ENCODE results near the gene ZNRD2.

The ZNRD2 gene

DNA sequence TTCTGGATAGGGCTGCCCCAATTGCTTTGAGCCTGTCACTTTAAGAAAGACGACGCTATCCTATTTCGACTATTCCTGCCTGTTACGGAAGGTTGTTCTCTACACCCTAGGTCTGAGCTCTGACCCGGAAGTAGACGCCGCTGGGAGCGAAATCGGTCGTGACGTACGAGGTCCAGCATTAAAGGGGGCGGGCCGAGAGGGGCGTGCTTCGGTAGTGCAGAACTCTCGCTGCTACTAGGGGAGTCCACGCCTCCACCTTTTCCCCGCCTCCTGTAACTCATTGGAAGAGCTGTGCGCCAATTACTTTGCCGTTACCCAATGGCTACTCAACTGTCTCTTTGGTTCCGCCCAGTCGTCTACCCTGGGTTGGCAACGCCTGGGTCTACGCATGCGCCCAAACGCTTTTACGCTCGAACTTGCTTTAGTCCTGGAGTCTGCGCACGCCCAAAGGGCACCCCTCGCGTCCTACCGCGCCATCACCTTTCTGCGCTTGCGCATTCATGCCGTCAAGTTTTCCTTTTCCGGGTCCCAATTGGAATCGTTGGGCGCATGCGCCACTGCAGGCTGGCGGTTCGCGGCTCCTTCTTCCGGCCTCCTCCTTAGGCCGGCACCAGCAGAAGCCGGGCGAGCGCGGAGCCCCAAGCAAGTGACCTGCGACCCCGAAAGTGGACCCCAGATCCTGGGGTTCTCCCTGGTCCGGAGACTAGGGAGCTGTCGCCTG lies 45.1 kb downstream of the ZNRD2 start, which contains the start of gene PCNX3 (continued):
- TF ChIP-seq, protein P1, sequence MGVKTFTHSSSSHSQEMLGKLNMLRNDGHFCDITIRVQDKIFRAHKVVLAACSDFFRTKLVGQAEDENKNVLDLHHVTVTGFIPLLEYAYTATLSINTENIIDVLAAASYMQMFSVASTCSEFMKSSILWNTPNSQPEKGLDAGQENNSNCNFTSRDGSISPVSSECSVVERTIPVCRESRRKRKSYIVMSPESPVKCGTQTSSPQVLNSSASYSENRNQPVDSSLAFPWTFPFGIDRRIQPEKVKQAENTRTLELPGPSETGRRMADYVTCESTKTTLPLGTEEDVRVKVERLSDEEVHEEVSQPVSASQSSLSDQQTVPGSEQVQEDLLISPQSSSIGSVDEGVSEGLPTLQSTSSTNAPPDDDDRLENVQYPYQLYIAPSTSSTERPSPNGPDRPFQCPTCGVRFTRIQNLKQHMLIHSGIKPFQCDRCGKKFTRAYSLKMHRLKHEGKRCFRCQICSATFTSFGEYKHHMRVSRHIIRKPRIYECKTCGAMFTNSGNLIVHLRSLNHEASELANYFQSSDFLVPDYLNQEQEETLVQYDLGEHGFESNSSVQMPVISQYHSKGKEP (tag by site-specific recombination; IDR thresholded peaks at IDR 0.05), result peak; percentile 12; the same call in 1 of the 2 replicates
- peak; percentile 88 for TF ChIP-seq ZNF335 (tag by site-specific recombination; conservative IDR thresholded peaks at IDR 0.05)
- no peak for TF ChIP-seq ZNF768 (tag by site-specific recombination; IDR thresholded peaks at IDR 0.05)
- no peak for TF ChIP-seq IKZF3 (tag by site-specific recombination; IDR thresholded peaks at IDR 0.05)
- TF ChIP-seq ZNF555 (tag by site-specific recombination; conservative IDR thresholded peaks at IDR 0.05), result no peak
- TF ChIP-seq SP3 (tag by site-specific recombination; IDR thresholded peaks at IDR 0.05), result peak; percentile 95
- TF ChIP-seq, protein P2, sequence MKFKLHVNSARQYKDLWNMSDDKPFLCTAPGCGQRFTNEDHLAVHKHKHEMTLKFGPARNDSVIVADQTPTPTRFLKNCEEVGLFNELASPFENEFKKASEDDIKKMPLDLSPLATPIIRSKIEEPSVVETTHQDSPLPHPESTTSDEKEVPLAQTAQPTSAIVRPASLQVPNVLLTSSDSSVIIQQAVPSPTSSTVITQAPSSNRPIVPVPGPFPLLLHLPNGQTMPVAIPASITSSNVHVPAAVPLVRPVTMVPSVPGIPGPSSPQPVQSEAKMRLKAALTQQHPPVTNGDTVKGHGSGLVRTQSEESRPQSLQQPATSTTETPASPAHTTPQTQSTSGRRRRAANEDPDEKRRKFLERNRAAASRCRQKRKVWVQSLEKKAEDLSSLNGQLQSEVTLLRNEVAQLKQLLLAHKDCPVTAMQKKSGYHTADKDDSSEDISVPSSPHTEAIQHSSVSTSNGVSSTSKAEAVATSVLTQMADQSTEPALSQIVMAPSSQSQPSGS (tag by site-specific recombination; IDR thresholded peaks at IDR 0.05; ENCODE audit: low read depth), result no peak
- TF ChIP-seq, protein P3, sequence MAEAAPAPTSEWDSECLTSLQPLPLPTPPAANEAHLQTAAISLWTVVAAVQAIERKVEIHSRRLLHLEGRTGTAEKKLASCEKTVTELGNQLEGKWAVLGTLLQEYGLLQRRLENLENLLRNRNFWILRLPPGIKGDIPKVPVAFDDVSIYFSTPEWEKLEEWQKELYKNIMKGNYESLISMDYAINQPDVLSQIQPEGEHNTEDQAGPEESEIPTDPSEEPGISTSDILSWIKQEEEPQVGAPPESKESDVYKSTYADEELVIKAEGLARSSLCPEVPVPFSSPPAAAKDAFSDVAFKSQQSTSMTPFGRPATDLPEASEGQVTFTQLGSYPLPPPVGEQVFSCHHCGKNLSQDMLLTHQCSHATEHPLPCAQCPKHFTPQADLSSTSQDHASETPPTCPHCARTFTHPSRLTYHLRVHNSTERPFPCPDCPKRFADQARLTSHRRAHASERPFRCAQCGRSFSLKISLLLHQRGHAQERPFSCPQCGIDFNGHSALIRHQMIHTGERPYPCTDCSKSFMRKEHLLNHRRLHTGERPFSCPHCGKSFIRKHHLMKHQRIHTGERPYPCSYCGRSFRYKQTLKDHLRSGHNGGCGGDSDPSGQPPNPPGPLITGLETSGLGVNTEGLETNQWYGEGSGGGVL (tag by site-specific recombination; IDR thresholded peaks at IDR 0.05), result no peak
- 0 out of 2 replicates have a peak, but pooled peaks have one; percentile 32 for TF ChIP-seq KLF1 (tag by site-specific recombination; IDR thresholded peaks at IDR 0.05)
- no peak for TF ChIP-seq ZNF37A (tag by site-specific recombination; IDR thresholded peaks at IDR 0.05)
- TF ChIP-seq ZNF629 (tag by site-specific recombination; IDR thresholded peaks at IDR 0.05), result peak; percentile 99
- TF ChIP-seq, protein P4, sequence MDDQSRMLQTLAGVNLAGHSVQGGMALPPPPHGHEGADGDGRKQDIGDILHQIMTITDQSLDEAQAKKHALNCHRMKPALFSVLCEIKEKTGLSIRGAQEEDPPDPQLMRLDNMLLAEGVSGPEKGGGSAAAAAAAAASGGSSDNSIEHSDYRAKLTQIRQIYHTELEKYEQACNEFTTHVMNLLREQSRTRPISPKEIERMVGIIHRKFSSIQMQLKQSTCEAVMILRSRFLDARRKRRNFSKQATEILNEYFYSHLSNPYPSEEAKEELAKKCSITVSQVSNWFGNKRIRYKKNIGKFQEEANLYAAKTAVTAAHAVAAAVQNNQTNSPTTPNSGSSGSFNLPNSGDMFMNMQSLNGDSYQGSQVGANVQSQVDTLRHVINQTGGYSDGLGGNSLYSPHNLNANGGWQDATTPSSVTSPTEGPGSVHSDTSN (CRISPR knock-in tag; IDR thresholded peaks at IDR 0.05), result peak; percentile 94
- TF ChIP-seq ZNF354C (tag by site-specific recombination; IDR thresholded peaks at IDR 0.05; ENCODE audit: borderline replicate concordance, low read depth), result no peak
- TF ChIP-seq ZNF561 (tag by site-specific recombination; IDR thresholded peaks at IDR 0.05; ENCODE audit: borderline replicate concordance), result 0 out of 2 replicates have a peak, but pooled peaks have one; percentile 30
- no peak for TF ChIP-seq ZBTB7A (tag by site-specific recombination; IDR thresholded peaks at IDR 0.05; ENCODE audit: low read depth)
- peak; percentile 96 for TF ChIP-seq SP2 (tag by site-specific recombination; IDR thresholded peaks at IDR 0.05)
- TF ChIP-seq, protein P5, sequence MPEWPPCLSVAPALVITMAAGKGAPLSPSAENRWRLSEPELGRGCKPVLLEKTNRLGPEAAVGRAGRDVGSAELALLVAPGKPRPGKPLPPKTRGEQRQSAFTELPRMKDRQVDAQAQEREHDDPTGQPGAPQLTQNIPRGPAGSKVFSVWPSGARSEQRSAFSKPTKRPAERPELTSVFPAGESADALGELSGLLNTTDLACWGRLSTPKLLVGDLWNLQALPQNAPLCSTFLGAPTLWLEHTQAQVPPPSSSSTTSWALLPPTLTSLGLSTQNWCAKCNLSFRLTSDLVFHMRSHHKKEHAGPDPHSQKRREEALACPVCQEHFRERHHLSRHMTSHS (tag by site-specific recombination; IDR thresholded peaks at IDR 0.05), result no peak
- no peak for TF ChIP-seq ZSCAN16 (tag by site-specific recombination; IDR thresholded peaks at IDR 0.05)
- TF ChIP-seq KLF8 (tag by site-specific recombination; IDR thresholded peaks at IDR 0.05), result peak; percentile 64
- peak; percentile 22; the same call in 1 of the 2 replicates for TF ChIP-seq GLIS1 (tag by site-specific recombination; IDR thresholded peaks at IDR 0.05)
- TF ChIP-seq ZBTB17 (tag by site-specific recombination; IDR thresholded peaks at IDR 0.05), result peak; percentile 99
- TF ChIP-seq, protein P6, sequence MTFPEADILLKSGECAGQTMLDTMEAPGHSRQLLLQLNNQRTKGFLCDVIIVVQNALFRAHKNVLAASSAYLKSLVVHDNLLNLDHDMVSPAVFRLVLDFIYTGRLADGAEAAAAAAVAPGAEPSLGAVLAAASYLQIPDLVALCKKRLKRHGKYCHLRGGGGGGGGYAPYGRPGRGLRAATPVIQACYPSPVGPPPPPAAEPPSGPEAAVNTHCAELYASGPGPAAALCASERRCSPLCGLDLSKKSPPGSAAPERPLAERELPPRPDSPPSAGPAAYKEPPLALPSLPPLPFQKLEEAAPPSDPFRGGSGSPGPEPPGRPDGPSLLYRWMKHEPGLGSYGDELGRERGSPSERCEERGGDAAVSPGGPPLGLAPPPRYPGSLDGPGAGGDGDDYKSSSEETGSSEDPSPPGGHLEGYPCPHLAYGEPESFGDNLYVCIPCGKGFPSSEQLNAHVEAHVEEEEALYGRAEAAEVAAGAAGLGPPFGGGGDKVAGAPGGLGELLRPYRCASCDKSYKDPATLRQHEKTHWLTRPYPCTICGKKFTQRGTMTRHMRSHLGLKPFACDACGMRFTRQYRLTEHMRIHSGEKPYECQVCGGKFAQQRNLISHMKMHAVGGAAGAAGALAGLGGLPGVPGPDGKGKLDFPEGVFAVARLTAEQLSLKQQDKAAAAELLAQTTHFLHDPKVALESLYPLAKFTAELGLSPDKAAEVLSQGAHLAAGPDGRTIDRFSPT (tag by site-specific recombination; IDR thresholded peaks at IDR 0.05), result 0 out of 2 replicates have a peak, but pooled peaks have one; percentile 27
- TF ChIP-seq ZNF837 (tag by site-specific recombination; IDR thresholded peaks at IDR 0.05), result no peak
